Thyroid gland (tissue), 4 donors: ENCODE measurements around the gene SAP30BP.

ENCODE experiments used
- POLR2A ChIP-seq, 2 donors: fragments of 450-650 bp; IDR thresholded peaks; one replicate each; pipeline ENCODE4 v1.6.1; 2017; ENCODE audit warnings: antibody characterized with exemption in 2 of 2, mild to moderate bottlenecking in 2 of 2, moderate library complexity in 1 of 2
- TF ChIP-seq, protein P1 (sequence below), 6 experiments: fragments of 200-600 bp in 3 of 6; fragments of 450-650 bp in 3 of 6; sonication (generic) in 3 of 6; IDR thresholded peaks; one replicate each; pipeline ENCODE4 v1.5.1; 2016 to 2019; ENCODE audit warnings: antibody characterized with exemption in 6 of 6, mild to moderate bottlenecking in 2 of 6, inconsistent platforms in 1 of 6, moderate library complexity in 1 of 6

DNA sequence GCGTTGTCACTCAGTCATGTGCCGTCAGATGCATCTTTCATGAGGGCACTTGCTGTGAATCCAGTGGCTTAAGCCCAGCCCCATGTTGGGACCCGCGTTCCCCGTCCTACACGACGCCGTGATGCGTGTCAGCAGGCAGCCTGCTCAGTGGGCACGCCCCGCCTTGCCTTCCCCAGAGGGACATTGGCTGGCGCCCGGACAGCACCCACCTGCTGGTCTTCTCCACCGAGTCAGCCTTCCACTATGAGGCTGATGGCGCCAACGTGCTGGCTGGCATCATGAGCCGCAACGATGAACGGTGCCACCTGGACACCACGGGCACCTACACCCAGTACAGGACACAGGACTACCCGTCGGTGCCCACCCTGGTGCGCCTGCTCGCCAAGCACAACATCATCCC lies 62.9 kb downstream of the SAP30BP start:
- TF ChIP-seq, protein P1, sequence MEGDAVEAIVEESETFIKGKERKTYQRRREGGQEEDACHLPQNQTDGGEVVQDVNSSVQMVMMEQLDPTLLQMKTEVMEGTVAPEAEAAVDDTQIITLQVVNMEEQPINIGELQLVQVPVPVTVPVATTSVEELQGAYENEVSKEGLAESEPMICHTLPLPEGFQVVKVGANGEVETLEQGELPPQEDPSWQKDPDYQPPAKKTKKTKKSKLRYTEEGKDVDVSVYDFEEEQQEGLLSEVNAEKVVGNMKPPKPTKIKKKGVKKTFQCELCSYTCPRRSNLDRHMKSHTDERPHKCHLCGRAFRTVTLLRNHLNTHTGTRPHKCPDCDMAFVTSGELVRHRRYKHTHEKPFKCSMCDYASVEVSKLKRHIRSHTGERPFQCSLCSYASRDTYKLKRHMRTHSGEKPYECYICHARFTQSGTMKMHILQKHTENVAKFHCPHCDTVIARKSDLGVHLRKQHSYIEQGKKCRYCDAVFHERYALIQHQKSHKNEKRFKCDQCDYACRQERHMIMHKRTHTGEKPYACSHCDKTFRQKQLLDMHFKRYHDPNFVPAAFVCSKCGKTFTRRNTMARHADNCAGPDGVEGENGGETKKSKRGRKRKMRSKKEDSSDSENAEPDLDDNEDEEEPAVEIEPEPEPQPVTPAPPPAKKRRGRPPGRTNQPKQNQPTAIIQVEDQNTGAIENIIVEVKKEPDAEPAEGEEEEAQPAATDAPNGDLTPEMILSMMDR (IDR thresholded peaks at IDR 0.05), result no peak
- no peak for TF ChIP-seq POLR2A (IDR thresholded peaks at IDR 0.05)
